Left colon (tissue), 2 donors: ENCODE results near the gene NKD1. TPM values are rescaled to one million over a fixed set of nuclear protein-coding genes. Genes with fewer than 3 reads are reported as not detected.
A peak's percentile ranks its signal among the peaks of the same experiment; 100 is the strongest.

Experiments used
- ATAC-seq: fragments of 200-7000 bp; cut with Tn5 transposase; one replicate; pipeline ENCODE4 v1.9.1; 2020; ENCODE audit warnings: mild to moderate bottlenecking, moderate library complexity
- DNase-seq, 2 donors: peaks; one replicate each; pipeline ENCODE4 v3.0.0-alpha.2; 2020
- intact Hi-C, 2 donors: fragments of 100-400 bp; cut with DNase I in 1 of 2; cut with micrococcal nuclease in 1 of 2; formaldehyde crosslinking; loops; one replicate each; pipeline versions ENCODE4 v1.11.2 to v1.14.0; 2022; cut with DNase I, micrococcal nuclease
- total RNA-seq, 2 donors: library from RNA; stranded (reverse); fragmentation: NEBNext Ultra II Directional; extraction: Animal tissue kit (Norgen Biotek cat#: 25700); gene quantifications; one replicate each; pipeline ENCODE4 v1.2.1, GENCODE V29; 2021
- donor health status: DM: no; HTN: no; CAD: no.
- donor health status: DM: yes; HTN: yes; CAD: no.

Gene NKD1
- total RNA-seq, 2 donors from 2014 or later, result 1.6 to 5.6 TPM

GRCh38 chr16:50591800-50592771 lies 43.9 kb downstream of the NKD1 start:
- intact Hi-C loops, result no loop called here
- ATAC-seq, result peak; percentile 39
- peak; percentile 25 to 72 for DNase-seq

GRCh38 chr16:50592996-50593395 lies 44.8 kb downstream of the NKD1 start:
- intact Hi-C loops, result no loop called here
- DNase-seq (no peak), ATAC-seq (no peak)

GRCh38 chr16:50593410-50594150 lies 45.4 kb downstream of the NKD1 start:
- no peak for ATAC-seq
- DNase-seq, result no peak
- intact Hi-C loops, result no loop called here

GRCh38 chr16:50594308-50595260 lies 46.4 kb downstream of the NKD1 start:
- intact Hi-C loops, result no loop called here
- no peak for DNase-seq
- ATAC-seq, result no peak

GRCh38 chr16:50595859-50596258 lies 47.7 kb downstream of the NKD1 start:
- DNase-seq (no peak), ATAC-seq (no peak)
- intact Hi-C loops, result no loop called here

GRCh38 chr16:50596762-50597450 lies 48.7 kb downstream of the NKD1 start:
- intact Hi-C loops, result no loop called here
- ATAC-seq, result no peak

GRCh38 chr16:50597563-50598255 lies 49.5 kb downstream of the NKD1 start:
- DNase-seq (no peak), ATAC-seq (no peak)
- intact Hi-C loops, result no loop called here

More at GRCh38 chr16:50596762-50597450, 48.7 kb downstream of the NKD1 start:
- no peak for DNase-seq

GRCh38 chr16:50598256-50598894 lies 50.2 kb downstream of the NKD1 start:
- intact Hi-C loops, result no loop called here
- DNase-seq (no peak), ATAC-seq (no peak)

- intact Hi-C loops, result no loop called here
- ATAC-seq, result no peak
Measured at GRCh38 chr16:50598936-50599361, 50.8 kb downstream of the NKD1 start.

GRCh38 chr16:50599494-50599893 lies 51.3 kb downstream of the NKD1 start:
- ATAC-seq (no peak), DNase-seq (no peak)
- intact Hi-C loops, result no loop called here

More at GRCh38 chr16:50598936-50599361, 50.8 kb downstream of the NKD1 start:
- no peak for DNase-seq

GRCh38 chr16:50600582-50601283 lies 52.5 kb downstream of the NKD1 start:
- intact Hi-C loops, result no loop called here
- DNase-seq (no peak), ATAC-seq (no peak)

GRCh38 chr16:50601341-50601740 lies 53.1 kb downstream of the NKD1 start:
- DNase-seq, result no peak
- intact Hi-C loops, result no loop called here

GRCh38 chr16:50602126-50602525 lies 53.9 kb downstream of the NKD1 start:
- DNase-seq, result no peak
- intact Hi-C loops, result no loop called here
- no peak for ATAC-seq

More at GRCh38 chr16:50601341-50601740, 53.1 kb downstream of the NKD1 start:
- no peak for ATAC-seq

- DNase-seq (peak in 1 of 2 donors; percentile 31), ATAC-seq (peak; percentile 56)
- intact Hi-C loops, result no loop called here
Measured at GRCh38 chr16:50602531-50603205, 54.5 kb downstream of the NKD1 start.

- DNase-seq, result peak in 1 of 2 donors; percentile 77
- peak; percentile 37 for ATAC-seq
- intact Hi-C loops, result no loop called here
Measured at GRCh38 chr16:50603206-50604064, 55.2 kb downstream of the NKD1 start.
